Neural progenitor cell (in vitro differentiated cells): ENCODE results near the gene CTNNA3. TPM values are rescaled to one million over a fixed set of nuclear protein-coding genes. Genes with fewer than 3 reads are reported as not detected.

Experiments
- DNase-seq: peaks from one replicate; pipeline ENCODE4 v3.0.0-alpha.2; 2016; ENCODE audit warnings: low spot score
- H2AFZ ChIP-seq: fragments of 200-600 bp; sonication (generic); replicated peaks from 2 replicates; pipeline ENCODE4 v1.6.1; 2016; ENCODE audit warnings: antibody characterized with exemption
- H3F3A ChIP-seq: fragments of 200-600 bp; sonication (generic); 2 replicates; pipeline ENCODE4 v1.6.1; 2016; ENCODE audit warnings: antibody characterized with exemption, low read depth
- H3K27ac ChIP-seq: fragments of 200-600 bp; sonication (generic); 2 replicates; pipeline ENCODE4 v1.5.1; 2016; ENCODE audit warnings: mild to moderate bottlenecking
- H3K27me3 ChIP-seq: fragments of 200-600 bp; sonication (generic); 2 replicates; pipeline ENCODE4 v1.6.1; 2016; ENCODE audit warnings: mild to moderate bottlenecking, moderate library complexity
- H3K36me3 ChIP-seq: fragments of 200-600 bp; sonication (generic); 2 replicates; pipeline ENCODE4 v1.5.1; 2016
- H3K4me1 ChIP-seq: fragments of 200-600 bp; sonication (generic); 2 replicates; pipeline ENCODE4 v1.6.1; 2016; ENCODE audit warnings: mixed run types
- H3K4me2 ChIP-seq: fragments of 200-600 bp; sonication (generic); 2 replicates; pipeline ENCODE4 v1.6.1; 2016
- H3K4me3 ChIP-seq: fragments of 200-600 bp; sonication (generic); 2 replicates; pipeline ENCODE4 v1.5.1; 2016
- H3K79me2 ChIP-seq: fragments of 200-600 bp; sonication (generic); 2 replicates; pipeline ENCODE4 v1.6.1; 2016; ENCODE audit warnings: low read depth
- H3K9ac ChIP-seq: fragments of 200-600 bp; sonication (generic); 2 replicates; pipeline ENCODE4 v1.6.1; 2016
- H3K9me3 ChIP-seq: fragments of 200-600 bp; sonication (generic); 2 replicates; pipeline ENCODE4 v1.5.1; 2016; ENCODE audit warnings: low read depth
- H4K20me1 ChIP-seq: fragments of 200-600 bp; sonication (generic); 2 replicates; pipeline ENCODE4 v1.6.1; 2016; ENCODE audit warnings: low read depth
- H3K27ac Mint-ChIP-seq: 3 replicates; pipeline ENCODE4 v1.8.0; 2021; ENCODE audit warnings: mixed read lengths
- H3K27me3 Mint-ChIP-seq: 2 replicates; pipeline ENCODE4 v1.8.0; 2022; ENCODE audit warnings: low read depth, mild to moderate bottlenecking, inconsistent platforms, moderate library complexity, mixed read lengths; ENCODE audit not compliant: insufficient read depth
- H3K36me3 Mint-ChIP-seq: 3 replicates; pipeline ENCODE4 v1.8.0; 2021; ENCODE audit warnings: mixed read lengths
- H3K4me1 Mint-ChIP-seq: 3 replicates; pipeline ENCODE4 v1.8.0; 2021; ENCODE audit warnings: mixed read lengths
- H3K4me3 Mint-ChIP-seq: 3 replicates; pipeline ENCODE4 v1.8.0; 2021; ENCODE audit warnings: mild to moderate bottlenecking, moderate library complexity, mixed read lengths
- H3K9me3 Mint-ChIP-seq: 3 replicates; pipeline ENCODE4 v1.8.0; 2020; ENCODE audit warnings: mixed read lengths
- EZH2 ChIP-seq: fragments of 200-600 bp; sonication (generic); IDR thresholded peaks from 2 replicates; pipeline ENCODE4 v1.6.1; 2017; ENCODE audit warnings: antibody characterized with exemption, mild to moderate bottlenecking, moderate library complexity
- EZH2phosphoT487 ChIP-seq: fragments of 200-600 bp; sonication (generic); IDR thresholded peaks from 2 replicates; pipeline ENCODE4 v1.6.1; 2017; ENCODE audit warnings: antibody characterized with exemption
- total RNA-seq: library from RNA; depleted of rRNA; stranded (reverse); fragments of >200 nt; gene quantifications from 2 replicates; pipeline ENCODE4 v1.2.3, GENCODE V29; 2015; ENCODE audit warnings: low replicate concordance
- TF ChIP-seq, protein P1 (sequence below): fragments of 200-600 bp; sonication (generic); IDR thresholded peaks from 2 replicates; pipeline ENCODE4 v1.5.1; 2017; ENCODE audit warnings: antibody characterized with exemption, mild to moderate bottlenecking

CTNNA3 gene
- total RNA-seq, 1 donor from 2014 or later, result 12.9 TPM

- no peak overlapping the region for H3K4me3 Mint-ChIP-seq
- no peak overlapping the region for H2AFZ ChIP-seq
Measured at GRCh38 chr10:66627156-66627555, 1068.8 kb downstream of the CTNNA3 start.

GRCh38 chr10:66625709-66626590, 1070.0 kb downstream of the CTNNA3 start:
- Mint-ChIP-seq H3K36me3 (no peaks in the 10 kb centered on the region), H3K27me3 (peaks cover 3% of the 10 kb centered on the region), H3K4me3 (no peak overlapping the region), H3K4me1 (no peaks in the 10 kb centered on the region), H3K27ac (no peak overlapping the region), H3K9me3 (no peaks in the 10 kb centered on the region)
- no peaks in the 10 kb centered on the region for H3K36me3 ChIP-seq
- H3K4me3 ChIP-seq, result no peak overlapping the region
- no peak for DNase-seq
- no peak overlapping the region for H3K9ac ChIP-seq
- H3K79me2 ChIP-seq, result no peaks in the 10 kb centered on the region
- no peak overlapping the region for H3K27ac ChIP-seq
- no peaks in the 10 kb centered on the region for H3K4me1 ChIP-seq
- no peaks in the 10 kb centered on the region for H3F3A ChIP-seq
- no peaks in the 10 kb centered on the region for H3K27me3 ChIP-seq
- no peak overlapping the region for H2AFZ ChIP-seq
- no peak overlapping the region for H3K4me2 ChIP-seq
- H4K20me1 ChIP-seq, result no peaks in the 10 kb centered on the region
- no peaks in the 10 kb centered on the region for H3K9me3 ChIP-seq
- TF ChIP-seq EZH2phosphoT487, result no peak
- TF ChIP-seq, protein P1, sequence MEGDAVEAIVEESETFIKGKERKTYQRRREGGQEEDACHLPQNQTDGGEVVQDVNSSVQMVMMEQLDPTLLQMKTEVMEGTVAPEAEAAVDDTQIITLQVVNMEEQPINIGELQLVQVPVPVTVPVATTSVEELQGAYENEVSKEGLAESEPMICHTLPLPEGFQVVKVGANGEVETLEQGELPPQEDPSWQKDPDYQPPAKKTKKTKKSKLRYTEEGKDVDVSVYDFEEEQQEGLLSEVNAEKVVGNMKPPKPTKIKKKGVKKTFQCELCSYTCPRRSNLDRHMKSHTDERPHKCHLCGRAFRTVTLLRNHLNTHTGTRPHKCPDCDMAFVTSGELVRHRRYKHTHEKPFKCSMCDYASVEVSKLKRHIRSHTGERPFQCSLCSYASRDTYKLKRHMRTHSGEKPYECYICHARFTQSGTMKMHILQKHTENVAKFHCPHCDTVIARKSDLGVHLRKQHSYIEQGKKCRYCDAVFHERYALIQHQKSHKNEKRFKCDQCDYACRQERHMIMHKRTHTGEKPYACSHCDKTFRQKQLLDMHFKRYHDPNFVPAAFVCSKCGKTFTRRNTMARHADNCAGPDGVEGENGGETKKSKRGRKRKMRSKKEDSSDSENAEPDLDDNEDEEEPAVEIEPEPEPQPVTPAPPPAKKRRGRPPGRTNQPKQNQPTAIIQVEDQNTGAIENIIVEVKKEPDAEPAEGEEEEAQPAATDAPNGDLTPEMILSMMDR, result no peak
- no peak for TF ChIP-seq EZH2

More at GRCh38 chr10:66627156-66627555, 1068.8 kb downstream of the CTNNA3 start:
- Histone ChIP-seq H3K4me2 (no peak overlapping the region), H3K4me3 (no peak overlapping the region), H3K9ac (no peak overlapping the region), H3K9me3 (no peaks in the 10 kb centered on the region), H3K4me1 (no peaks in the 10 kb centered on the region), H3K27me3 (no peaks in the 10 kb centered on the region), H3K27ac (no peak overlapping the region), H4K20me1 (no peaks in the 10 kb centered on the region), H3F3A (no peaks in the 10 kb centered on the region), H3K36me3 (no peaks in the 10 kb centered on the region), H3K79me2 (no peaks in the 10 kb centered on the region)
- H3K27ac Mint-ChIP-seq, result no peak overlapping the region
- H3K4me1 Mint-ChIP-seq, result no peaks in the 10 kb centered on the region
- TF ChIP-seq EZH2 (no peak), EZH2phosphoT487 (no peak)
- TF ChIP-seq, protein P1, result peak; percentile 43
- peaks cover 3% of the 10 kb centered on the region for H3K27me3 Mint-ChIP-seq
- no peaks in the 10 kb centered on the region for H3K36me3 Mint-ChIP-seq
- H3K9me3 Mint-ChIP-seq, result no peaks in the 10 kb centered on the region
- DNase-seq, result peak; percentile 45

GRCh38 chr10:66622050-66622449, 1073.9 kb downstream of the CTNNA3 start:
- Mint-ChIP-seq H3K4me3 (no peak overlapping the region), H3K27ac (no peak overlapping the region)

More at GRCh38 chr10:66622050-66622449, 1073.9 kb downstream of the CTNNA3 start:
- no peaks in the 10 kb centered on the region for H3K4me1 ChIP-seq
- H3K4me1 Mint-ChIP-seq, result no peaks in the 10 kb centered on the region
- no peak overlapping the region for H3K4me3 ChIP-seq
- H3F3A ChIP-seq, result no peaks in the 10 kb centered on the region
- no peaks in the 10 kb centered on the region for H4K20me1 ChIP-seq
- no peak overlapping the region for H3K4me2 ChIP-seq
- no peaks in the 10 kb centered on the region for H3K9me3 Mint-ChIP-seq
- no peak overlapping the region for H2AFZ ChIP-seq
- DNase-seq, result no peak
- H3K27ac ChIP-seq, result no peak overlapping the region
- no peaks in the 10 kb centered on the region for H3K27me3 ChIP-seq
- no peaks in the 10 kb centered on the region for H3K79me2 ChIP-seq
- H3K36me3 Mint-ChIP-seq, result no peaks in the 10 kb centered on the region
- TF ChIP-seq, protein P1, result no peak
- no peak for TF ChIP-seq EZH2
- TF ChIP-seq EZH2phosphoT487, result no peak
- peaks cover 3% of the 10 kb centered on the region for H3K27me3 Mint-ChIP-seq
- no peaks in the 10 kb centered on the region for H3K36me3 ChIP-seq
- H3K9me3 ChIP-seq, result no peaks in the 10 kb centered on the region
- no peak overlapping the region for H3K9ac ChIP-seq
